CD4-positive, alpha-beta T cell treated with Interleukin-6 for 4 hours (primary cell): ENCODE measurements around the gene RNF141.

Source experiments
- DNase-seq: peaks from one replicate; pipeline ENCODE4 v3.0.0-alpha.2; 2020; ENCODE audit warnings: mixed read lengths

RNF141 gene

DNA sequence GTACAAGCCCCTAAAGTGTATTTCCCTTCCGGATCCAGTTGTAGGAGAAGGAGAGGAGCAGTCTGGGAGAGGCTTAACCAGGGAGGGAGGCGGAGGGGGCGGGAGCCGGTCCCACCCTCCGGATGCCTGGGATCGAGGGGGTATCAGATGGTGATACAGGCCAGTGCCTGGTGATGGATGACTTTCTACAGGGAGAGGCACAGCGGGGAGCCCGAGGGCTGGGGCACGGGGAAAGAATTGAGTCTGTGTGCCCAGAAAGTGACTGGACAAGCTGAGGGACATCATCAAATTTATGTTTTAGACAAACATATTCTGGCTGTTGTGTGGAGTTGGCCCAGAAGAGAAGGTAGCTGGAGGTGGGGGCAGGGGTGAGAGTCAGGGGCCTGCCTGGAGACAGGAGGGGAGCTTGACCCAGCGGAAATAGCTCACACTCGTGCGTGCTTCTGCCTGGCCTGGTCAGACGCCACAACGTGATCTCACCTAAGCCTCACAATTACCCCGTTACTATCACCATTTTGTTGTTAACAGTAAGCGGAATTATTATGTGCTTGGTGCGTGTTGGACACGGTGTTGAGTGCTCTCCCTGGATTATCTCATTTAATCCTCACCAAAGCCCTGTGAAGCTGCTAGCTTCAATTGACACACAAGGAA, 43.5 kb downstream of the RNF141 start:
- DNase-seq: no peak

DNA sequence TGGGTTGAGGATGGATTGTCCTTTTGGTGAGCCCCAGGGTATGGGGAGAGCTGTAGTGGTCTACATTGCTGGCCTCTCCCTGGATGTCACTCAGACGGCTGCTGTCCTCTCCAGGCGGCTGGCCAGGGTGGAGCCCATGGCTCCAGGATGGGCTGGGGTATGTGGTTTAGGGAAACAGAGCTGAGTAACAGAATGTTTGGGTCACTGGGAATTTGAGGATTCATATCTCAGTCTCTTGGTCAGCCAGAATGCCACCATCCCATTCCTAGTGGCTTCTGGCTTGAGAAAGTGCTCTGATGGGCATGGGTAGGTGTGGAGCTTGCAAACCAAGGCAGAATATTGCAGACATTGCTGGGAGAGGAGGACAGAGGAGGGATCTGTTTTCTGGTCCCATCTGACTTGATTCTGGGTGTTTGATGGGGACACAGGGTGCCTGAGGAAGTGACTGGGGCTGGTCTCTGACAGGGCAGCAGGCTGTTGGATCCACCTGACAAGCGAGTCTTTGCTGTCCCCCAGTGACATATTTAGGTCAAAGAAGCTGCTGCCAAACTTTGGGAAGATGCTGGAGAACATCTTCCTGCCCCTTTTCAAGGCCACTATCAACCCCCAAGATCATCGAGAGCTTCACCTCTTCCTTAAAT, 44.6 kb downstream of the RNF141 start:
- no peak for DNase-seq

DNA sequence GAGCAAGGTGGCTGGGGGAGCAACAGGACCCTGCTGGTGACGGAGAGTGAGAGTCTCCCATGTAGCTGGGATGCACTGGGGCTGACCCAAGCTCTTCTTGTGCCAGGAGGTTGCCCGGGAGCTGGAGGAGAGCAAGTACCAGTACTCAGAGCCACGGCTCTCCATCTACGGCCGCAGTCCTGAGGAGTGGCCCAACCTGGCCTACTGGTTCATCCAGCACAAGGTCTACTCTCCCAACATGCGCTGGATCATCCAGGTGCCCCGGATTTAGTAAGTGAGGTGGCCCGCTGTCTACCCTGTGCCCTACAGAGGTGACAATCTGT, 45.6 kb downstream of the RNF141 start:
- no peak for DNase-seq

DNA sequence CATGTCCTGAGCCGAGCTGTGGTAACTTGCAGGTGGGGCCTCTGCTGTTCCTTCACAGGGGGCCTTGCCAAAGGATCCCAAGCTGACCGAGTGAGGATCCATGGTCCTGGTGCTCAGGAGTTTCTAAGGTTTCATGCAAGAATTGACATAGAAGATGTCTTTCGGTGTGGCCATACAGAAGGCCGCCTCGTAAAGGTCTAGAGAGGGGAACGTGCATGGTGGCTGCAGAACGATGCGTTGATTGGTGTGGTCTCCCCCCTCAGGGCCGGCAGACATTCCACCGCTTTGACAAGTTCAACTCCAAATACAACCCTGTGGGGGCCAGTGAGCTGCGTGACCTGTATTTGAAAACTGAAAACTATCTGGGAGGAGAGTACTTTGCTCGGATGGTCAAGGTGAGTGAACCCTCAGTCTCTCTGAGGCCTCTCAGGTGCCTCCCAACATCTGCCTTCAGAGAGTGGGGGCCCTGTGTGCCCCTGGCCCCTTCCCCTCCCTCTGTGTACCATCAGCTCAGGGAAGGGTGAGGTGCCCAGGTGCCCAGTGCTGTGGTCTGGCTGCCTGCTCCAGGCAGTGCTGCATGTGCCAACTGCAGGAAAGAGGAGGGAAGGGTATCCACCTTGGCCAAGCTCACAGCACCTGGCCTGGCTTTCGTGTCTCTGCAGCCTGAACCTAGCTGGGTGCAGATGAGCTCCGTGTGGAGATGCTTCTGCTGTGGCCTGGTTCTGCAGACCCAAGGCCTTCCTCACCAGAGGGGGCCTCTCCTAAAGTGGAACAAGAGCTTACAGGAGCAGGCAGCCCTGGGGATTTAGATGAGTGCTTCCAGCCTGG, 46.1 kb downstream of the RNF141 start:
- no peak for DNase-seq

DNA sequence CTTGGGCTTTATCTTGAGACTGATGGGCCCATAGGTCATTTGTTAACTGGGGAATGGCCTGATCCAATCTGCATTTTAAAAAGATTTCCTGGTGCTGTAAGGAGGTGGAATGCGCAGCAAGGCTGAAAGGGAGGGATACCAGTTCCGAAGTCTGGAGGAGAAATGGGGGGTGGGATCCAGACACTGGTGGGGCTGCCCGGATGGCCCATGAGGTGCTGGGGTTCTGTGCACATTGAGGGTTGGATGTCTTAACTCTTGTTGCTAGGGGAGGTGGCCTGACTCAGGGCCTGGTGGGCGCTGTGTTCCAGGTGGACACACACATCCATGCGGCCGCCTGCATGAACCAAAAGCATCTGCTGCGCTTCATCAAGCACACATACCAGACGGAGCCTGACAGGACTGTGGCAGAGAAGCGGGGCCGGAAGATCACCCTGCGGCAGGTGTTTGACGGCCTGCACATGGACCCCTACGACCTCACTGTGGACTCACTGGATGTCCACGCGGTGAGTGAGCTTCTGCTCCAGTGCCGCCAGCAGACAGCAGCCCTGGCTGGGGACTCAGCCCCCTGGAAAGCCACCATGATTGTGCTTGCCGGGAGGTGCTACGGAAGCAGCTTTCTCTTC, 47.8 kb downstream of the RNF141 start:
- no peak for DNase-seq

DNA sequence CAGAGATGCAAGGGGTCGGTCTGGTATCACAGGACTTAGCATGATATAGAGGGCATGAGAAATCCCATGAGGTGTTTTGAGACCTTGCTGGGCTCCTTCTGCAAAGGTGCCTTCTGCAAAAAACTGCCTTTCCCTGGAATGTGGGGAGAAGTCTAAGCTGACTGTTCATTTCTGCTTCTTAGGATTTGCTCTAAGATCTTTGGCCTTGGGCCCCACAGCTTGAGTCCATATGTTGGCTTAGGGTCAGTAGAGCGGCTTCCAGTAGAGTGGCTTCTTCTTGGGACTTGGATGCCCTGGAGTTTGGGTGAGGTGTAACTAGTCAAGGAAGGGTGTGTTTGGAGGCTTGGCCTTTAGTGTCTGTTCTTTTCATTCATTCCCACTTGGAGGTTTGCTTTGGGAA, 48.9 kb downstream of the RNF141 start:
- no peak for DNase-seq

DNA sequence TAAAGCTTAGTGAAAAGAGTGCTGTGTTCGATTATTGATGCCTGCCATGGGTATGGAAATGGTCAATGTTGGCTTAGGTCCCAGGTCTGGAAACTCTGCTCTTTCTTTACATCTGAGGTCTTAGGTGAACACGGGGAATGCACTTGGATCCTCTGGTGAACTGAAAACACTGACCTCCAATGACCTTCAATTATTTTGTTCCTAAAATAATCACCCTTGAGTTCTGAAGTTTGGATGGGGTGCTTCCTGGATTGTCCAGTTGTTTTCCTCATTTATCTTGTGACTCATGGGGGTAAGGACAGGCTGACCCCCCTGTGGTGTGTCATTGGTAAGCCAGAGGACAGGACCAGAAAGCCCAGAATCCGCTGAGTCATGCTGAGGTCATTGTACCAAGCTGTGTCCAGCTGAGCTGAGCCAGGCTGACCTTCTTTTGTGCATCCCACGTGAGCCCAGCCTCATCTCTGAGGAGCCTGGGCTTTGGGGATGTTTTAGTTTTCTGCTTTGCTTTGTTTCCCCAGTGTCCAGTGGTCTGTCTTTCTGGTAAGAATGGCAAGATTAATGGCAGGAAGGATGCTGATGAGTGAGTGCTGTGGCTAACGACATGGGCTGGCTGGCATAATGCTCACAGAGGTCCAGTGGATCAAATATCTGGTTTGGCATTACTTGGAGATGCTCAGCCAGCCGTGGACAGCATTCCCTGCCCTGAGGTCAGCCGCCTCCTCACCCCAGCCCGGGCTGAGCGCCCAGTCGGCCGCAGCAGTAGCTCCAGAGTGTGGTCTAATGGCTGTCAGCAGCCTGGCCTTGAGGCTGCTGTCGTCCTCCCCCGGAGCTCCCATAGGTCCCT, 50.4 kb downstream of the RNF141 start:
- no peak for DNase-seq

DNA sequence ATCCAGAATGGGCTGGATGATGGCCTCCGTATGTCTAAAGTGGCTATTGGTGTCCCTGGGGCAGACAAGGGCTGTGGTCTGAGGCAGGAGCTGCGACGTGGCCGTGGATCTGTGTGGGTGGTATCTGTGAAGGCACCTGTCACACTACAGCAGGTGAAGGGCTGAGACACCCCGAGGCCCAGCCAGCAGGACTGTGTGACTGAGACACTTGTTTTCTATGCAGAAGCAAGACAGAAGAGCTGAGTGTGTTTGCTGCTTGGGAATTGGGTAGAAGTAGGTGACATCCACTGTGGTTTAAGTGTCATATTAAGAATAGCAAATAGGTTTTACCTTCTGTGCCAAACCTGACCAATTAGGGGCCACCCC, 51.0 kb downstream of the RNF141 start:
- no peak for DNase-seq

DNA sequence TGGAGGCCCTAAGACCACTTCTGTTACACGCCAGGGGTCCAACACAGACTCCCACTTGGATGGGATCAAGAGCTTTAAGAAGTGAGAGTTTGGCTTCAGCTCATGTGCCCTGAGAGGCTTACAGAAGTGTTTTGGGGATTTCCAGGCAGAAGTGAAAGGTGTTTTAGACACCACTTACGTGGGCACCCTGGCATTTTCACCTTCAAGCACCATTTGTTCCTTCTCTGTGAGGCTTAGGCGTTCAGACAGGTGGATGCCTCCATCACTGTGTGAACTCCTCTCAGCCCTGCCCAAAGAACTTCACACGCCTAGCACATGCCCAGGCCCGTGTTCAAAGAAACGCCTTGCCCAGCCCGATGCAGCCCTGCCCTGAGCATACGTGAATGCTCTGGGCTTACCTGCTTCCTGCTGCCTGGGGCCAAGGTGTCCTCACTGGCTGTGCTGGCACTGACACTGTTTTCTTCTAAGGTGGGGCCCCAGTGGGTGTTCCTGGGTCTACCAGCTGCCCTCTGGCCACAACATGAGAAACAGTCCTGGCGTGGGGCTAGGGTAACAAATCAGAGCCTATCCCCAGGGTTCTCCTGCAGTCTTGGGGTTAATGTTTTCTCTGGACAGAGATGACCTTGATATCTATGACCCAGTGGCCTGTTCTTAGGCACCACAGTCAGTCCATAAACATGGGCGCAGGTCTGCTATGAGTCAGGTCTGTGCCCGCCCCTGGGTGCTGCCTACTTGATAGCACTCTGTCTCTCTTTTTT, 51.9 kb downstream of the RNF141 start:
- no peak for DNase-seq

DNA sequence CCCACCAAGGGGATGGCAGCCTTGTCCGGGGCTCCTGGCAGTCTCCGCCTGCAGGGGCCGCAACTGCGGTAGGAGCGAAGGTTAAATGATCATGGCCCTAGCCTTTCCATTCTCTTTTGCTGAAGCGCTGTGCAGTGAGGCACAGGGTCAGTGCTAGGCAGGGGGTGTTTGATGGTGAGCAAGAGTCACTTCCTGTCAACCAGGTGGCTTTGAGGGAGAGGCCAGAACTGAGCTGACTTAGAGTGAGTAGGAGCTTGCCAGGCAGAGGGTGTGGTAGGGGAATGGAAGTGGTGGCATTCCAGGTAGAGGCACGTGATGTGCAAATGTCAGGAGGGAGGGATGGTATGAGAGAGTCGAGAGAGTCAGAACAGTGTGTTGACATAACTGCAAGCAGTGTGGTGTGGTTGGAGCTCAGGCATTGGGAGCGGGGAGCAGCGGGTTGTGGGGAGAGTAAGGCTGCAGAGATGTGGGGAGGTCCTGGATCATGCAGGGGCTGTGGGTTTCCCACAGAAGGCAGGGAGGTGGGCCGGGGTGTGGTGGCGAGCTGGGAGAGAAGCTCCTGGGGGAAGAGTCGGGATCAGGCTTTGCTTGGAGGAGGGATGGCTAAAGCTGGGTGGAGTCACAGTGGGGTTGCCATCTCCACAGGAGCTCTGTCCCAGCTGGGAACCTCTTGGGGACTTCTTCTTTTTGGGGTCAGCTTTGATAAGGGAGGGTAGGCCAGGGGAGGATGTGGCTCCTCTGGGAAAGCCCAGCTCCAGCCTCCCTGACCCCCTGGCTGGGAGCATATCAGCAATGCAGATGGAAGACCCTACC, 52.7 kb downstream of the RNF141 start:
- DNase-seq: no peak

DNA sequence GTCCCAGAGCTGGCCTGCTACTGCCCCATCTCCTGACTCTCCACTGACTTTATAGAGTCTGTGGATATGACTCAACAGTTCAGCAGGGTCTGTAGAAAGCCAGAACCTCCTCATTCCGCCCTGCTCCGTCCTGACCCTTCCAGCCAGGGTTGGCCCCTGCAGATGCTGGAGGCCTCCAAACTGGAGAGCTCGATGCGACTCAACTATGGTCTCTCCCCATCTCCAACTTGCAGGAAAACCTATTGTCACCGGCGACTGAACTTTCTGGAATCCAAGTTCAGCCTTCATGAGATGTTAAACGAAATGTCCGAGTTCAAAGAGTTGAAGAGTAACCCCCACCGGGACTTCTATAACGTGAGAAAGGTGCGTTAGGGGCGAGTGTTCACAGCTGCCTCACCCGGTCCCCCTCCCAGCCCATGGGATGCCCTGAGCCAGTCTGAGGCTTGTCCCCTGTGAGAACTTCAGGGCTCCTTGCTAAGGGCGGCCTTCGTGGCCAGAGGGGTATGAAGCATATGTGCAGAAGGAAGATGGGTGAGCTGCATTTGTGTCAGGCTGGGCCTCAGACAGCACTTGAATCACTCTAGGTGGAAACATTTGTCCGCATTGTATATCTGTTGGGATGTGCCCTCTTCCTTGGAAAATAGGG, 53.9 kb downstream of the RNF141 start:
- no peak for DNase-seq

DNA sequence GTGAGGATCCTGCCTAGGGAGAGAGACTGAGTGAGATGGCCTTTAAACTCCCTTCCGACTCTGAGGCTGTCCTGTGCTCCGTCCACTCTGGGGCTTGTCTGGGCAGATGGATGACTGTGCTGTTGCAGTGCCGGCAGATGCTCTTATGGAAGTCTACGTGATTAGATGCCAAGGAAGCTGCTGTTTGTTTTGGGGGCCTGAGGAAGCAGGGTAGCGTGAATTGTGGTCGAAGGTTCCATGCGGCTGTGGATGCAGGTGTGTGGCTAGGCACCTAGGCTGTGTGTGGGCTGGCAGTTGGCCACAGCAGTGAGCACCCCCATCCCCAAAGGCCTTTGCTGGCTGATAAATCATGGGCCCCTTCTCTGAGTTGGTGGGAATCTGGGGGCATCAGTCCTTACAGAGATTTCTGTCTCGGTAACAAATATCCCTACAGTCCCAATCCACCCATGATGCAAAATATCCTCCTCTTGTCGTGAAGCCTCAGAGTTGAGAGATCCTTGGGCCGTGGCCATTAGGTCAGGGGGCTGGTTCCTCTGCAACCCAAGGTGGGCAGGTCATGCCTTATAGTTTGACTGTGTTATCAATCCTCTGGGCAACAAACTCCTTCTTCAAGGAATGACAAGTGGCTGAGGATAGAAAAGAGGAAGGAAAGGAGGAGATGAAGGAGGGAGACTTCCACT, 54.7 kb downstream of the RNF141 start:
- no peak for DNase-seq

DNA sequence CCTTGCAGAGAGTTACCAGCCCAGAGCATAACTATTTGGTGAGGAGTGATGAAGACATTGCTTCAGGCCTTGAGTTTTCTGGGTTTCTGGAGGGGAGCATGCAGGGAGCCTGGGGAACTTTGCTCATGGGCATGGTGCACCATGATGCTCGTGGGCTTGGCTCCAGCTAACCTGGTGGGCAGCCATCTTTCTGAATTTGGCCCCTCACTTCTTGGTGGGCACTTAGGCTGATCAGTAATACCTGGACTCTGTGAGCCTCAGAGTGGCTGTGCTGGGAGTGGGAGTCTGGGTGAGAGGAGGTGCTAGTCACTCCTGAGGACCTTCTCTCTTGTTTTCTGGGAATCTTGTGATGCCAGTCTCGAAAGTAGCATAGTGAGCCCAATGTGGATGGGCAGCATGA, 55.3 kb downstream of the RNF141 start:
- DNase-seq: no peak

DNA sequence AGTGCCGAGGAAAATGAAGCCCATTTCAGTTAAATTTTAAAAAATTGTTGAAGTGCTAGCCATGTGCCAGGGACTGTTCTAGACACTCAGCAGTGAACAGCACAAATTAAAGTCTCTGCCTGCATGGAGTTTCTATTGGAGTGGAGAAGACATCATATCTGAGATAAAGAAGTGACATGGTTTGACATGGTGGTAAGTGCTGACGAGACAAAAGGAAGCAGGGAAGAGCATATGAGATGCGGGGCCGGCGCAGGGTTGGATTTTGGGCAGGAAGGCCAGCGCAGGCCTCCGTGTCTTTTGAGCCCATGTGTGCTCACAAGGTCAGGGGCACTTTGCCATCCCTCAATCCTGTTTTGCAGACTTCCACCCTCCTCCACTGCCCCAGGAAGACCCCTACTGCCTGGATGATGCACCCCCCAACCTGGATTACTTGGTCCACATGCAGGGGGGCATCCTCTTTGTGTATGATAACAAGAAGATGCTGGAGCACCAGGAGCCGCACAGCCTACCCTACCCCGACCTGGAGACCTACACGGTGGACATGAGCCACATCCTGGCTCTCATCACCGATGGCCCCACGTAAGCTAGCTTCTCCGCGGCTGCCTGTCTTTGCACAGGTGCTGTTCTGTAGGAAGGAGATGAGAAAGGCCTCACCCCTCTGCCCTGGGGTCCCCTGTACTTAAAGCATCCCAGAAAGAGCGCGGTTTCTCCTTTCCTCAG, 56.4 kb downstream of the RNF141 start:
- DNase-seq: no peak

DNA sequence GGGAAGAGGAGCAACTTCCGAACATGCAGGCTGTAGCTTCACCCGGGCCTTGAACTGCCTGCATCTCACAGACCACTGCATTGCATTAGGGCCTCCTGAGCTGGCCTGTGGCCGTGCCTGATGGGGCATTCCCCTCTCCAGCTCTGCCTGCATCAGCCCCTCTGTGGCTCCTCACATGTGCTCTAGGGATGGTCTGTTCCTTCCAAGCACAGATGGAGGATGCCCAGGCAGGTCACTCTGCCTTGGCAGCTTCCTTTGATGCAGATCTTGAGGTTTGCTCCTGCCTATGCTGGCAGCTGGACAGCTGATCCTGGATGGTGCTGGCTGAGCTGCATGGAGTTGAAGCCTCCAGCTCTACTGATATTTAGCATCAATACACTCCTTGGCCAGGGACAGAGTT, 57.4 kb downstream of the RNF141 start:
- no peak for DNase-seq

DNA sequence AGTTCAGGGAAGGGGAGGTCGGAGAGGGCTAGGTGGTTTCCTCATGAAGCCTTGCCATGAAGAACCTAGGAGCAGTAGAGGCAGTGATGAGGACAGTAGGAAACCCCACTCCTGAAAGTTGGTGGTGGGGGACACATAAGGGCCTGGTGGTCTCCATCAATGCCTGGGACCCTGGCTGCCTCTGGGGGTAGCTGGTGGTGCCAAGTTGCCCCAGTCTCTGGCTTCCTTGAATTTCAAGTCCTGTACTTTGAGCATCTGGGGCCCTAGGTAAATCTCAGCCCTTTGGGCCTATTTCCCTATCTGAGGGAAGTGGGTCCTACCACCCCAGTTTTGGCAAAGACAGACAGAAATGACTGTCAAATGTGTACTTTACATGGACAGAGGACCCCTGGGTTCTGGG, 57.8 kb downstream of the RNF141 start:
- no peak for DNase-seq

DNA sequence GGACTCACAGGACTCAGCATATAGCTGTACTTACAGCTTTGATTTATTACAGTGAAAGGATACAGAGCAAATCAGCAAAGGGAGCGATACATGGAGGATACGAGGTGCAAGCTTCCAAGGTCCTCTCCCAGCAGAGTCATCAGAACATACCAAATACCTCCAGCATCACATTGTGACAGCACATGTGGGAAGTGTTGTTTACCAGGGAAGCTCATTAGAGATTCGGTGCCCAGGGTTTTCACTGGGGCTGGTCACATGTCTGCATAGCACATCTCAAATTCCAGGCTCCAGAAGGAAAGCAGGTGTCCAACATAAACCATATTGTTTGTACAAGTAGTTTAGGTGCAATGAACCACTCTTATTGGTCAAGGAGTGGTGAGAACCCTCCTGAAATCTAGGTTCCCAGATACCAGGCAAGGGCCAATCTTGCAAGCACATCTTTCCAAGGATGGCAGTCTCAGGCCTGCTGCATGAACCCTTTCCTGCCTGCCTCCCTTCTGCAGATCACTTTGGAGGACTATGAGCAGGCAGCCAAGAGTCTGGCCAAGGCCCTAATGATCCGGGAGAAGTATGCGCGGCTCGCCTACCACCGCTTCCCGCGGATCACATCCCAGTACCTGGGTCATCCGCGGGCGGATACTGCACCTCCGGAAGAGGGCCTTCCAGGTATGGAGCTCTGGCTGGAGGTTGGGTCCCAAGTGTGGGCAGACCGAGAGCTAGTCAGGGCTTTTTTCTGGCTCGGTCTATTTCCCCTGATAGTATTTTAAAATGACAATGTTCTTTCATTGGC, 59.2 kb downstream of the RNF141 start:
- no peak for DNase-seq

DNA sequence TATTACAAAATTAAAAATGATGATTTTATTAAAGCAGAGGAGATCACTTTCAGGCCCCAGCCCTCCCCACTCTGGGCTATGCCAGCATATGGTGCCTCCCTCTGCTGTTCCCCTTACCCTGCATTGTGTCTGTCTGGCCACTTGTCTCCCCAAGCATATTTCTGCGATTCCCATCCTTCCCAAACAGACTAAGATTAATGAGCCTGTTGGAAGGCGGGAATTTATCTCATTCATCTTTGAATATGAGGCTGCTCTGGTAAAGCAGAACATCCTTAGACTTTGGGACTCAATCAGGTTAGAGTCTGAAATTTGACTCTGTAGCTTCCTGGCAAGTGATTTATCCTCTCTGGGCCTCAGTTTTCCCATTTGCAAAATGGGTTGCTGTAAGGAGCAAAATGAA, 60.2 kb downstream of the RNF141 start:
- no peak for DNase-seq

DNA sequence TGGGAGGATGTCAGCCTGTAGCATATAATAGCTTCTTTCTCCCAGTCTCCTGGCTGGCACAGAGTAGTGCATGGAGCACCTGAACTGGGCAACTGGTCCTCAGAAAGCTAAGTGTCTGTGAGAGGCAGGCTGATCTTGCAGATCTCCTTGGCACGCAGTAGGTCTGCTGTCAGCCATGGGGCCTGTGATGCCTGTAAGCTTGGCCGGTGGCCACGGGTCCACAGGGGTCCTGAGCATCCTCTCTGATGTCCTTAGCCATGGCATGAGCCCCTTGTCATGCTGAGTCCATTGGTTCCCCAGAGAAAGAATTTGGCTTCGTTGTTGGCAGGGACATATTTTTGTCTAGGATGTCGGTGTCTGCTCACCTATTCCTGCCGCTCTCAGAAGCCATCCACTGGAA, 61.0 kb downstream of the RNF141 start:
- DNase-seq: no peak
